Mesothelial cell of epicardium (in vitro differentiated cells): ENCODE results near the gene CBLC. TPM values are rescaled to one million over a fixed set of nuclear protein-coding genes. Genes with fewer than 3 reads are reported as not detected.

Experiments used
- DNase-seq, 2 experiments: peaks; one replicate each; pipeline ENCODE4 v3.0.0; 2021; ENCODE audit warnings: low spot score in 2 of 2; ENCODE audit not compliant: unreplicated experiment in 2 of 2
- H3K27ac Mint-ChIP-seq: 2 replicates; pipeline ENCODE4 v1.8.0; 2021; ENCODE audit warnings: mixed read lengths
- H3K27me3 Mint-ChIP-seq: 2 replicates; pipeline ENCODE4 v1.8.0; 2021; ENCODE audit warnings: low read depth, mixed read lengths
- H3K36me3 Mint-ChIP-seq: 2 replicates; pipeline ENCODE4 v1.8.0; 2021; ENCODE audit warnings: mixed read lengths
- H3K4me1 Mint-ChIP-seq: 2 replicates; pipeline ENCODE4 v1.8.0; 2021; ENCODE audit warnings: mixed read lengths
- H3K4me3 Mint-ChIP-seq: 2 replicates; pipeline ENCODE4 v1.8.0; 2021; ENCODE audit warnings: mild to moderate bottlenecking, moderate library complexity, mixed read lengths
- H3K9me3 Mint-ChIP-seq: 2 replicates; pipeline ENCODE4 v1.8.0; 2021; ENCODE audit warnings: mixed read lengths
- CTCF ChIP-seq: fragments of 200-600 bp; sonication (generic); IDR thresholded peaks from one replicate; pipeline ENCODE4 v1.5.0; 2021; ENCODE audit warnings: antibody characterized with exemption; ENCODE audit not compliant: unreplicated experiment
- total RNA-seq: library from RNA; stranded (reverse); gene quantifications from 3 replicates; pipeline ENCODE4 v1.2.1, GENCODE V29; 2021

CBLC gene
- total RNA-seq, 1 donor from 2014 or later = 8.8 TPM

DNA sequence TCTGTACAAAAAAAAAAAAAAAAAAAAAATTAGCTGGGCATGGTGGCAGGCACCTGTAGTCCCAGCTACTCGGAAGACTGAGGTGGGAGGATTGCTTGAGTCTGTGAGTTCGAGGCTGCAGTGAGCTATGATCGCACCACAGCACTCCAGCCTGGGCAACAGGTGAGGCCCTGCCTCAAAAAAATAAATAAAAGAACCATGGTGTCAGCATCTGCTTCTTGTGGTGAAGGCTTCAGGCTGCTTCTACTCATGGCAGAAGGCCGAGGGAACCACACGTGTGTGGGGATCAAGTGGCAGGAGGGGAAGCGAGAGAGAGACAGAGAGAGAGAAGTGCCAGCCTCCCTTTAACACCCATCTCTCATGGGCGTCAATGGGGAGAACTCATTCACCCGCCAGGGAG is 15.7 kb upstream of the CBLC start:
- TF ChIP-seq CTCF = no peak
- H3K9me3 Mint-ChIP-seq = no peaks in the 10 kb centered on the region
- H3K4me1 Mint-ChIP-seq = peaks cover 13% of the 10 kb centered on the region
- H3K4me3 Mint-ChIP-seq = no peak overlapping the region
- H3K27me3 Mint-ChIP-seq = peaks cover 12% of the 10 kb centered on the region
- peaks cover 8% of the 10 kb centered on the region for H3K36me3 Mint-ChIP-seq
- DNase-seq = no peak
- H3K27ac Mint-ChIP-seq = no peak overlapping the region

DNA sequence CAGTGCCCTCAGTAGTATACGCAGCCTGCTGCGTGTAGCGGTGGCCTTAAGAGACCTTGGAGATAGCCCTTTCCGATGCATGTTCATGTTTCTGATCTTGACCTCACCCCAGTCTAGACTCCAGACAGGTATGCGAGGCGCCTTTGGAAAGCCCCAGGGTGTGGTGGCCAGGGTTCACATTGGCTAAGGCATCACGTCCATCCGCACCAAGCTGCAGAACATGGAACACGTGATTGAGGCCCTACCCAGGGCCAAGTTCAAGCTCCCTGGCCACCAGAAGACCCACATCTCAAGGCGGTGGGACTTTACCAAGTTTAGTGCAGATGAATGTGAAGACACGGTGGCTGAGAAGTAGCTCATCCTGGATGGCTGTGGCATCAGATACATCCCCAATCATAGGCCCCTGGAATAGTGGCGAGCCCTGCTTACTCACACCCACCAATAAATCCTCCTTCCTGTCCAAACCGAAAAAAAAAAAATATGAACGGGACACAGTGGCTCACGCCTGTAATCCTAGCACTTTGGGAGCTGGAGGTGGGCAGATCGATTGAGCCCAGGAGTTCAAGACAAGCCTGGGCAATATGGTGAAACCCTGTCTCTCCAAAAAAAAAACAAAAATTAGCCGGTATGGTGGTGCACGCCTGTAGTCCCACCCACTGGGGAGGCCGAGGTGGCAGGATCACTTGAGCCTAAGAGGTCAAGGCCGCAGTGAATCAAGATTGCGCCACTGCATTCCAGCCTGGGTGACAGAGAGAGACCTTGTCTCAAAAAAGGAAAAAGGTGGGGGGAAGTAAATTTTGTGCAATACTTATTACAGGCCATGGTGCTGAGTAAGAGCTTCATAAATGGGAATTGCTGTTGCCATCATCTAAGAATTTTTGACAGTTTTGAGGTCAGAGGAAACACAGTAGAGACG is 12.4 kb upstream of the CBLC start:
- DNase-seq = no peak
- Mint-ChIP-seq H3K27ac (no peak overlapping the region), H3K27me3 (no peaks in the 10 kb centered on the region), H3K4me3 (no peak overlapping the region), H3K9me3 (peaks cover 6% of the 10 kb centered on the region), H3K36me3 (peaks cover 3% of the 10 kb centered on the region), H3K4me1 (no peaks in the 10 kb centered on the region)
- TF ChIP-seq CTCF = no peak

- Mint-ChIP-seq H3K9me3 (peaks cover 6% of the 10 kb centered on the region), H3K4me3 (no peak overlapping the region), H3K27ac (no peak overlapping the region), H3K27me3 (no peaks in the 10 kb centered on the region), H3K36me3 (no peaks in the 10 kb centered on the region), H3K4me1 (peaks cover 3% of the 10 kb centered on the region)
- DNase-seq = no peak
- no peak for TF ChIP-seq CTCF
Measured at GRCh38 chr19:44765949-44766335, 11.7 kb upstream of the CBLC start.

DNA sequence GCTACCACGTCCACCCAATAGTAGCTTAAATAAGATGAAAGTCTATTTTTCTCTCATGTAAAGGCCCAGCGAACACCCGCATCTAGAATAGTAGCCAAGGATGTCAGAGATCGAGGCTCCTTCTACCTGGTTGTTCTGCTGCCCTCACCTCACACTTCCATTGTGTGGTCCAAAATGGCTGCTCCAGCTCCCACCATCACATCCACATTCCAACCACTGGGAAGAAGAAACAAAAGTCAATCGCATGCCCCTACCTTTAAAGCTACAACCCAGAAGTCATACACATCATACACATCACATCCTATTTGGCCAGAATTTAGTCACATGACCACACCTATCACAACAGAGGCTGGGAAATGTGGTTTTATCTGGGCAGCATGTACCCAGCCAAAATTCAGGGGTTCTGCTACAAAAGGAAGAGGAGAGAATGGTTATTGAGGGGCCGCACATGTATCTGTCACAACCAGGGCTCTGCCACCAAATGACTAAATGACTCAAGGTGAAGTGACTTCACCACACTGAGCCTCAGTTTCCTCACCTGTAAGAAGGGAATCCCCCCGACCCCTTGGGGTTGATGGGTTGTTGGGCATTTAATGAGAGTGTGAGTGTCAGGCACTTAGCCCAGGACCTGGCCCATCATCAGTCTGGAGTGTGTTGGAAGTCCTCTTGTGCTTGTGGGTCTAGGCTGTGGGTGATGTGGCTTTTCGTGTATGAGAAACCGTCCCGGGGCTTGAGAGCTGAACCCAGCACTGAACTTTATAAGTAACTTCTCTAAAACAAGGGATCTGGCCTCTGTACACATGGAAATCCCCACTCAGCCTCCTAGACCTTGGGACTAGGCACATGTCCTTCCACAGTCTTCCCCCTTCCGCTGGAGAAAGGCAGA is 10.2 kb upstream of the CBLC start:
- no peak overlapping the region for H3K27ac Mint-ChIP-seq

More for the DNA sequence above, 10.2 kb upstream of the CBLC start:
- no peak for DNase-seq
- H3K27me3 Mint-ChIP-seq = no peaks in the 10 kb centered on the region
- no peak for TF ChIP-seq CTCF
- peaks cover 3% of the 10 kb centered on the region for H3K4me1 Mint-ChIP-seq
- H3K4me3 Mint-ChIP-seq = no peak overlapping the region
- H3K36me3 Mint-ChIP-seq = no peaks in the 10 kb centered on the region
- peaks cover 6% of the 10 kb centered on the region for H3K9me3 Mint-ChIP-seq
